ENCODE results near the gene ADAMTSL4. TPM values are rescaled to one million over a fixed set of nuclear protein-coding genes. Genes with fewer than 3 reads are reported as not detected.
A peak's percentile ranks its signal among the peaks of the same experiment; 100 is the strongest.
"Not testable (repeated sequence)": the region's sequence is repeated elsewhere in the genome, so short reads cannot be mapped to it uniquely, and the experiment has no call there.

Gene ADAMTSL4
- total and polyA plus RNA-seq, 2 experiments from 2014 or later: 44.2 to 51.9 TPM

DNA sequence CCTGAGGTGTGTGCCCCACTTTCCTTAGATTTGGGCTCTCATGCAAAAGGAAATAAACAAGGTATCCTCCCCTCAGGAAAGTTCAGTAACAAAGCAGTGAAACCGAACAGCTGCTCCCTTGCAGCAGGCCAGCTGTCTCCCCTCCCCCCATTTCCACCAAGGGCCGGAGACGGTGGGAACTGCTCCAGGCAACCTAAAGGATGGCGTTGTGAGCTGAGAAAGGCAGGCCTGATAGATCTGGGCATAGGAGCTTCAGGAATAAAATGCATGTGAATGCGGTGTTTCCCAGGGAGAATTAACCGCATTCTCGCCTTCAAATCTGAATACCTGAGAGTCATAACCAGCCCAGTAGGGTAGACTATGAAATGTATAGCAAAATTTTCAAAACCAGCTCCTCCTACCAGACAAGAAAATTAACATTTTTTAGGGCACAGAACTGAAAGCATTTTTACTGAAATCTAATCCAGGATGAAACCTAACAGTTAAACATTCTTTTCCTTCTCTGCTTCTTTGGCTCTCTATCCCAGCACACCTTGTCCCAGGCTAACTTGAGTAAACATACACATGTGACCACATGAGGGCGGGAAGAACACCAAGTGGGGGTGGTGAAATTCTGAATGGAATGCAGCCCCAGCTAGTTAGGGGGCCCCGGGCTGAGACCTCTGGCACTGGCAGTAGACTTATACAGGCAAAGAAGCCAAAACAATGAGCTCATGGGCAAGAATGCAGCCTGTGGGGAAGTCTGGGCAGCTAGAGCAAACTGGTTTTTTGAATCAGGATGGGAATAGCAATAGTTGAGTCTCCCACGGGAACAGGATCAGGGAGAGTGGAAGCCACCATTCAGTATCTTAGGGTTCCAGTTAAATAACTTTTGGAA lies 18.7 kb downstream of the ADAMTSL4 start:
- Histone ChIP-seq H3K4me3 (peak overlapping the region; percentile 4), H3K4me1 (ENCODE audit: low read depth) (peaks cover 39% of the 10 kb centered on the region), H3K9me3 (ENCODE audit: low read depth) (no peaks in the 10 kb centered on the region), H3K27me3 (no peaks in the 10 kb centered on the region), H3K36me3 (peaks cover 2% of the 10 kb centered on the region), H3K27ac (peak overlapping the region; percentile 95)
- DNase-seq (ENCODE audit: low read depth in 1 of 2, low spot score in 1 of 2): peak; percentile 82 to 98
- TF ChIP-seq, protein P1, sequence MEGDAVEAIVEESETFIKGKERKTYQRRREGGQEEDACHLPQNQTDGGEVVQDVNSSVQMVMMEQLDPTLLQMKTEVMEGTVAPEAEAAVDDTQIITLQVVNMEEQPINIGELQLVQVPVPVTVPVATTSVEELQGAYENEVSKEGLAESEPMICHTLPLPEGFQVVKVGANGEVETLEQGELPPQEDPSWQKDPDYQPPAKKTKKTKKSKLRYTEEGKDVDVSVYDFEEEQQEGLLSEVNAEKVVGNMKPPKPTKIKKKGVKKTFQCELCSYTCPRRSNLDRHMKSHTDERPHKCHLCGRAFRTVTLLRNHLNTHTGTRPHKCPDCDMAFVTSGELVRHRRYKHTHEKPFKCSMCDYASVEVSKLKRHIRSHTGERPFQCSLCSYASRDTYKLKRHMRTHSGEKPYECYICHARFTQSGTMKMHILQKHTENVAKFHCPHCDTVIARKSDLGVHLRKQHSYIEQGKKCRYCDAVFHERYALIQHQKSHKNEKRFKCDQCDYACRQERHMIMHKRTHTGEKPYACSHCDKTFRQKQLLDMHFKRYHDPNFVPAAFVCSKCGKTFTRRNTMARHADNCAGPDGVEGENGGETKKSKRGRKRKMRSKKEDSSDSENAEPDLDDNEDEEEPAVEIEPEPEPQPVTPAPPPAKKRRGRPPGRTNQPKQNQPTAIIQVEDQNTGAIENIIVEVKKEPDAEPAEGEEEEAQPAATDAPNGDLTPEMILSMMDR (IDR thresholded peaks at IDR 0.05; ENCODE audit: low read depth, low read length): no peak

DNA sequence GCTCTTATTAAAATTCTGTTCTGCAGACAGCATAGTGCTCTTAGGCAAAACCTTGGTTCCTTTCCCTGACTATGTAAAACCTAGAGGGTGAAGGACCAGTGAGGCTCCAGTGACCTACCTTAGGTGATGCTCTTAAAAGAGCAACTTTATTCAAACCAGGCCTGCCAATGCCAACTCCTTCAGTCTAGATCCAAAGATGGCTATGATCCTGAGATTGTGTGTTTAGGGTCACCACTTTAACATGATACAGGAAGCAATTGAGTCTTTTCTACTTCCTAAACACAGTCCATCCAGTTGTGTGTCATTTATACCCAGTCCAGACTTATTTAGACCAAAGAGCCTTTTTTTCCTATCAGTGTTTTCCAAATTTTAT lies 19.4 kb downstream of the ADAMTSL4 start:
- Histone ChIP-seq H3K27ac (peak overlapping the region; percentile 95), H3K27me3 (no peaks in the 10 kb centered on the region), H3K9me3 (ENCODE audit: low read depth) (no peaks in the 10 kb centered on the region), H3K4me1 (ENCODE audit: low read depth) (peaks cover 33% of the 10 kb centered on the region), H3K4me3 (no peak overlapping the region), H3K36me3 (peaks cover 8% of the 10 kb centered on the region)
- no peak for DNase-seq (ENCODE audit: low read depth in 1 of 2, low spot score in 1 of 2)
- TF ChIP-seq, protein P1 (IDR thresholded peaks at IDR 0.05; ENCODE audit: low read depth, low read length): no peak

DNA sequence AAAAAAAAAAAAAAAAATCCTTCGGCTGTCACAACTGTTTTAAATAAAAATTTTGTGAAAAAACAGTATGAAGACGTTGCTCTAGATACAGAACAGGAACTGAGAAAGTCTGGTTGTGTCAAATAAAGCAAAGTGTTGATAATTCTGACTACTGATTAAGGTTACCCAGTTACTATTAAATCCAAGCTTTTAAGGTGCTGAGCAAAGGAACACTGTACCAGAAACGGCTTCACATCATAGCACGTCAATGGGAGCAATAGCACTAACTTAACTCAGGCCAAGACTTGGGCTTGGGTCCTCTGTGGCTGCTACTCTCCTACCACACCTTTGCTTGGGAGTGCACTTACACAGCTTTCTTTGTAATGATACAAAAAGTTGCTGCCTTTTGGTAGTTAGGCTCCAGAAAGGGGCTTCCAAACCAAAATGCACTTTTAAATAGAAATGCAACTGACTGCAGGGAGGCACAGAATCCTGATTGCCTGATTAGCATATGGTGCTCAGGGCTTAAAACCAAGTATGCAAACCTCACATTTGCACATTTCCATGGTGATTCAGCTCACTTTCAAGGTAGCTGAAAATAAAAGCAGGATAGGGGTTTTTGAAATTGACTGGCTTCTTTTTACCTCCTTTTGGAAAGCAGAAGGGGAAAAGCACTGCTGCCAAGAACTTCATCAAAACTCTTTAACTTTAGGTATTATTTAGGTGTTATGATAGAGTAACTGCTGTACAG lies 23.9 kb downstream of the ADAMTSL4 start:
- Histone ChIP-seq H3K4me3 (no peak overlapping the region), H3K9me3 (ENCODE audit: low read depth) (no peaks in the 10 kb centered on the region), H3K27me3 (no peaks in the 10 kb centered on the region), H3K27ac (peak overlapping the region; percentile 44), H3K36me3 (peaks cover 39% of the 10 kb centered on the region), H3K4me1 (ENCODE audit: low read depth) (peaks cover 40% of the 10 kb centered on the region)
- TF ChIP-seq, protein P1 (IDR thresholded peaks at IDR 0.05; ENCODE audit: low read depth, low read length): no peak
- DNase-seq (ENCODE audit: low read depth in 1 of 2, low spot score in 1 of 2): peak in 1 of 2 donors; percentile 49

DNA sequence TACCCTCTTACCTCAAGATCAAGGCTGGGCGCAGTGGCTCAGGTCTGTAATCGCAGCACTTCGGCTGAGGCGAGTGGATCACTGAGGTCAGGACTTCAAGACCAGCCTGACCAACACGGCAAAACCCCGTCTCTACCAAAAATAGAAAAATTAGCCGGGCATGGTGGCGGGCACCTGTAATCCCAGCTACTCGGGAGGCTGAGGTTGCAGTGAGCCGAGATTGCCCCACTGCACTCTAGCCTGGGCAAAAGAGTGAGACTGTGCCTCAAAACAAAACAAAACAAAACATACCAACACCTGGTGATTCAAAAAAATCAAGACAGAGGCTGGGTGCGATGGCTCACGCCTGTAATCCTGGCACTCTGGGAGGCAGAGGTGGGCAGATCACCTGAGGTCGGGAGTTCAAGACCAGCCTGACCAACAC lies 24.5 kb downstream of the ADAMTSL4 start:
- H3K9me3 ChIP-seq (ENCODE audit: low read depth); H3K4me3 ChIP-seq; H3K27me3 ChIP-seq: not testable (repeated sequence)
- H3K27ac ChIP-seq: peak overlapping the region; percentile 44
- H3K4me1 ChIP-seq (ENCODE audit: low read depth): peaks cover 35% of the 10 kb centered on the region
- peaks cover 39% of the 10 kb centered on the region for H3K36me3 ChIP-seq
- peak in 1 of 2 donors; percentile 38 for DNase-seq (ENCODE audit: low read depth in 1 of 2, low spot score in 1 of 2)

DNA sequence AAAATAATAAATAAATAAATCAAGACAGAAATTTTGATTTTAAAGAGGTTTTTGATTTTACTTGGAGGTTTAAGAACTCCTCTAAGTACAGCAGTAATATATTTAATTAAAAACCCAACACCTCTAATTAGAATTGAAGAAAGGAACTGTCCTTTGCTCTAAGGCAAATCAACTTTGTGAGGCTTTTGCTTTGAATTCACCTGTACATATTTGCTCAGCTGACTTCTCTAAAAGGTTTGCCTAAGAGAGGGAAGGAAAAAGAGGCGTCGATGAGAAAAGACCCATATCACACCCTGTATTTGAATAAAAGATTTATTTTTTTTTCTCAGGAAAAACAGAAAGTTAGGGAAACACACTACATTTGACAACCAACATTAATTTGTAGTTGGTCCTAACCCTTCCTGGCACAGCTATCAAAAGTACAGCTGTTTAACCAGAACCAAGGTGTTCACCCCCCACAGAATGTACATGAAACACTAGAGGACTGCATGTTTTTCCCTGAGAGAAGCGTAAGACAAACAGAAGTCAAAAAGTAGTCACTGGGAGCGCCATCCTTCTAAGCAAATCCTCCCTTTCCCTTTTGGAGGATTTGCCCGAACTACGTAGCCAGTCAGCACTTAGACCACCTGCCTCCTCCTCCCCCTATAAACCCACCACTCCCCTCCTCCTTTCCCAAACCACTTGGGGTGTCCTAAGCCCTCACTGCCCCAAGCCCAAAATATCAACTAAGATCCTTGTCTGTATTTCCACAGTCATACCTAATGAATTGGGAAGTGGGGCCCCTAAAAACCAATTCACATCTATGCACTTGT lies 25.3 kb downstream of the ADAMTSL4 start:
- peaks cover 39% of the 10 kb centered on the region for H3K36me3 ChIP-seq
- TF ChIP-seq, protein P1 (IDR thresholded peaks at IDR 0.05; ENCODE audit: low read depth, low read length): no peak
- H3K27me3 ChIP-seq: no peaks in the 10 kb centered on the region
- H3K4me1 ChIP-seq (ENCODE audit: low read depth): peaks cover 31% of the 10 kb centered on the region
- H3K27ac ChIP-seq: peak overlapping the region; percentile 51
- no peaks in the 10 kb centered on the region for H3K9me3 ChIP-seq (ENCODE audit: low read depth)
- no peak overlapping the region for H3K4me3 ChIP-seq
- DNase-seq (ENCODE audit: low read depth in 1 of 2, low spot score in 1 of 2): peak in 1 of 2 donors; percentile 53

All from cardiac muscle cell (in vitro differentiated cells and primary cell).